ENCODE data around the gene PIGT.

The PIGT gene

GRCh38 chr20:45415822-45416637 lies at the start of gene PIGT:
PIGT (plus strand) TSS chr20:45416141; CDS start chr20:45416157, 16 bp downstream.
- peak within 1 kb of the TSS; percentile 95 for H3K27ac Mint-ChIP-seq
- peak within 1 kb of the TSS; percentile 95 for H3K4me3 Mint-ChIP-seq
- H3K36me3 Mint-ChIP-seq: peaks cover 9% of the 10 kb centered on the region
- H3K27me3 Mint-ChIP-seq: no peaks in the 10 kb centered on the region
- peaks cover 48% of the 10 kb centered on the region for H3K4me1 Mint-ChIP-seq (ENCODE audit: low read depth)
- no peaks in the 10 kb centered on the region for H3K9me3 Mint-ChIP-seq (ENCODE audit: low read depth)

GRCh38 chr20:45366192-45366591 lies 49.7 kb upstream of the PIGT start:
- H3K27ac Mint-ChIP-seq: peak overlapping the region; percentile 64
- peaks cover 4% of the 10 kb centered on the region for H3K36me3 Mint-ChIP-seq
- H3K9me3 Mint-ChIP-seq (ENCODE audit: low read depth): no peaks in the 10 kb centered on the region
- H3K4me1 Mint-ChIP-seq (ENCODE audit: low read depth): peaks cover 59% of the 10 kb centered on the region
- H3K4me3 Mint-ChIP-seq: no peak overlapping the region
- no peaks in the 10 kb centered on the region for H3K27me3 Mint-ChIP-seq

GRCh38 chr20:45366631-45367030 lies 49.3 kb upstream of the PIGT start:
- H3K9me3 Mint-ChIP-seq (ENCODE audit: low read depth): no peaks in the 10 kb centered on the region
- H3K4me3 Mint-ChIP-seq: no peak overlapping the region
- H3K4me1 Mint-ChIP-seq (ENCODE audit: low read depth): peaks cover 60% of the 10 kb centered on the region

GRCh38 chr20:45367126-45367525 lies 48.8 kb upstream of the PIGT start:
- peak overlapping the region; percentile 64 for H3K27ac Mint-ChIP-seq
- H3K4me1 Mint-ChIP-seq (ENCODE audit: low read depth): peaks cover 64% of the 10 kb centered on the region
- no peak overlapping the region for H3K4me3 Mint-ChIP-seq
- no peaks in the 10 kb centered on the region for H3K27me3 Mint-ChIP-seq
- peaks cover 4% of the 10 kb centered on the region for H3K36me3 Mint-ChIP-seq
- H3K9me3 Mint-ChIP-seq (ENCODE audit: low read depth): no peaks in the 10 kb centered on the region

More at GRCh38 chr20:45366631-45367030, 49.3 kb upstream of the PIGT start:
- Mint-ChIP-seq H3K27ac (peak overlapping the region; percentile 64), H3K27me3 (no peaks in the 10 kb centered on the region), H3K36me3 (peaks cover 4% of the 10 kb centered on the region)

- Mint-ChIP-seq H3K9me3 (ENCODE audit: low read depth) (no peaks in the 10 kb centered on the region), H3K36me3 (peaks cover 4% of the 10 kb centered on the region), H3K27me3 (no peaks in the 10 kb centered on the region), H3K4me3 (peak overlapping the region; percentile 70), H3K4me1 (ENCODE audit: low read depth) (peaks cover 67% of the 10 kb centered on the region), H3K27ac (peak overlapping the region; percentile 87)
These were observed 47.5 kb upstream of the PIGT start for GRCh38 chr20:45368221-45368980.

GRCh38 chr20:45370571-45371160 lies 45.3 kb upstream of the PIGT start:
- Mint-ChIP-seq H3K36me3 (peaks cover 4% of the 10 kb centered on the region), H3K9me3 (ENCODE audit: low read depth) (no peaks in the 10 kb centered on the region), H3K27ac (no peak overlapping the region), H3K4me1 (ENCODE audit: low read depth) (peaks cover 57% of the 10 kb centered on the region), H3K4me3 (no peak overlapping the region), H3K27me3 (no peaks in the 10 kb centered on the region)

GRCh38 chr20:45372241-45372640 lies 43.7 kb upstream of the PIGT start:
- peaks cover 4% of the 10 kb centered on the region for H3K36me3 Mint-ChIP-seq

GRCh38 chr20:45372646-45373352 lies 43.1 kb upstream of the PIGT start:
- H3K36me3 Mint-ChIP-seq: peaks cover 4% of the 10 kb centered on the region
- H3K4me1 Mint-ChIP-seq (ENCODE audit: low read depth): peaks cover 40% of the 10 kb centered on the region
- H3K27ac Mint-ChIP-seq: peak overlapping the region; percentile 90
- H3K4me3 Mint-ChIP-seq: peak overlapping the region; percentile 91
- no peaks in the 10 kb centered on the region for H3K9me3 Mint-ChIP-seq (ENCODE audit: low read depth)
- H3K27me3 Mint-ChIP-seq: no peaks in the 10 kb centered on the region

More at GRCh38 chr20:45372241-45372640, 43.7 kb upstream of the PIGT start:
- Mint-ChIP-seq H3K4me1 (ENCODE audit: low read depth) (peaks cover 46% of the 10 kb centered on the region), H3K27ac (no peak overlapping the region), H3K4me3 (peak overlapping the region; percentile 53), H3K9me3 (ENCODE audit: low read depth) (no peaks in the 10 kb centered on the region), H3K27me3 (no peaks in the 10 kb centered on the region)

GRCh38 chr20:45373353-45374100 lies 42.4 kb upstream of the PIGT start:
- Mint-ChIP-seq H3K4me1 (ENCODE audit: low read depth) (peaks cover 33% of the 10 kb centered on the region), H3K9me3 (ENCODE audit: low read depth) (no peaks in the 10 kb centered on the region), H3K27ac (peak overlapping the region; percentile 90), H3K4me3 (peak overlapping the region; percentile 91), H3K36me3 (no peaks in the 10 kb centered on the region), H3K27me3 (no peaks in the 10 kb centered on the region)

- Mint-ChIP-seq H3K9me3 (ENCODE audit: low read depth) (no peaks in the 10 kb centered on the region), H3K4me3 (peak overlapping the region; percentile 91), H3K4me1 (ENCODE audit: low read depth) (peaks cover 28% of the 10 kb centered on the region), H3K27ac (peak overlapping the region; percentile 90), H3K27me3 (no peaks in the 10 kb centered on the region), H3K36me3 (no peaks in the 10 kb centered on the region)
These were observed 41.9 kb upstream of the PIGT start for GRCh38 chr20:45374101-45374467.

- Mint-ChIP-seq H3K4me1 (ENCODE audit: low read depth) (peaks cover 25% of the 10 kb centered on the region), H3K36me3 (no peaks in the 10 kb centered on the region), H3K27ac (no peak overlapping the region), H3K4me3 (no peak overlapping the region), H3K27me3 (no peaks in the 10 kb centered on the region), H3K9me3 (ENCODE audit: low read depth) (no peaks in the 10 kb centered on the region)
These were observed 41.0 kb upstream of the PIGT start for GRCh38 chr20:45374966-45375365.

- no peaks in the 10 kb centered on the region for H3K27me3 Mint-ChIP-seq
- no peak overlapping the region for H3K4me3 Mint-ChIP-seq
- no peaks in the 10 kb centered on the region for H3K9me3 Mint-ChIP-seq (ENCODE audit: low read depth)
- no peak overlapping the region for H3K27ac Mint-ChIP-seq
- peaks cover 17% of the 10 kb centered on the region for H3K4me1 Mint-ChIP-seq (ENCODE audit: low read depth)
- peaks cover 6% of the 10 kb centered on the region for H3K36me3 Mint-ChIP-seq
These were observed 38.7 kb upstream of the PIGT start for GRCh38 chr20:45377269-45377668.

GRCh38 chr20:45378191-45378590 lies 37.8 kb upstream of the PIGT start, which contains the start of gene TP53TG5:
TP53TG5 (minus strand) TSS chr20:45378325; CDS start chr20:45378236, 89 bp downstream.
- Mint-ChIP-seq H3K9me3 (ENCODE audit: low read depth) (no peaks in the 10 kb centered on the region), H3K4me3 (no peak within 1 kb of the TSS), H3K4me1 (ENCODE audit: low read depth) (peaks cover 10% of the 10 kb centered on the region), H3K27ac (no peak within 1 kb of the TSS), H3K36me3 (peaks cover 8% of the 10 kb centered on the region), H3K27me3 (no peaks in the 10 kb centered on the region)

GRCh38 chr20:45387274-45387673 lies 28.7 kb upstream of the PIGT start:
- Mint-ChIP-seq H3K4me3 (no peak overlapping the region), H3K27me3 (no peaks in the 10 kb centered on the region), H3K36me3 (peaks cover 13% of the 10 kb centered on the region), H3K4me1 (ENCODE audit: low read depth) (peaks cover 10% of the 10 kb centered on the region), H3K27ac (no peak overlapping the region), H3K9me3 (ENCODE audit: low read depth) (peaks cover 3% of the 10 kb centered on the region)

Data from activated naive CD8-positive, alpha-beta T cell (primary cell).